GM12878 (cell line): ENCODE results near the gene CEP128.

ENCODE experiments used
- LARP7 ChIP-seq: fragments of 450-650 bp; IDR thresholded peaks from 2 replicates; pipeline ENCODE4 v1.6.1; 2017; ENCODE audit warnings: mild to moderate bottlenecking
- POLR2AphosphoS5 ChIP-seq: IDR thresholded peaks from 2 replicates; pipeline ENCODE4 v1.6.1; 2011; ENCODE audit warnings: mild to moderate bottlenecking, low read length, inconsistent platforms
- RCOR1 ChIP-seq: conservative IDR thresholded peaks from 2 replicates; pipeline ENCODE4 v1.6.1; 2012; ENCODE audit warnings: low read depth, low read length, improper control_type of control experiment
- TCF12 ChIP-seq: IDR thresholded peaks from 2 replicates; pipeline ENCODE4 v1.6.1; 2011; ENCODE audit warnings: low read depth, mild to moderate bottlenecking, low read length
- TCF3 ChIP-seq: IDR thresholded peaks from 2 replicates; pipeline ENCODE4 v1.6.1; 2012; ENCODE audit warnings: low read depth, mild to moderate bottlenecking, low read length, borderline replicate concordance; ENCODE audit not compliant: insufficient read depth
- ZNF384 ChIP-seq: IDR thresholded peaks from 2 replicates; pipeline ENCODE4 v1.6.1; 2012; ENCODE audit warnings: low read depth, mild to moderate bottlenecking, low read length, improper control_type of control experiment, borderline replicate concordance
- TF ChIP-seq, protein P1 (sequence below), 3 experiments: IDR thresholded peaks in 2 of 3; conservative IDR thresholded peaks in 1 of 3; 2 replicates each; pipeline ENCODE4 v1.5.1; 2011; ENCODE audit warnings: low read depth in 3 of 3, low read length in 3 of 3, mild to moderate bottlenecking in 3 of 3, control low read depth in 2 of 3, moderate library complexity in 2 of 3, inconsistent platforms in 1 of 3, mixed read lengths in 1 of 3; ENCODE audit not compliant: control insufficient read depth in 2 of 3, insufficient read depth in 1 of 3; ENCODE audit errors: extremely low read depth in 1 of 3

DNA sequence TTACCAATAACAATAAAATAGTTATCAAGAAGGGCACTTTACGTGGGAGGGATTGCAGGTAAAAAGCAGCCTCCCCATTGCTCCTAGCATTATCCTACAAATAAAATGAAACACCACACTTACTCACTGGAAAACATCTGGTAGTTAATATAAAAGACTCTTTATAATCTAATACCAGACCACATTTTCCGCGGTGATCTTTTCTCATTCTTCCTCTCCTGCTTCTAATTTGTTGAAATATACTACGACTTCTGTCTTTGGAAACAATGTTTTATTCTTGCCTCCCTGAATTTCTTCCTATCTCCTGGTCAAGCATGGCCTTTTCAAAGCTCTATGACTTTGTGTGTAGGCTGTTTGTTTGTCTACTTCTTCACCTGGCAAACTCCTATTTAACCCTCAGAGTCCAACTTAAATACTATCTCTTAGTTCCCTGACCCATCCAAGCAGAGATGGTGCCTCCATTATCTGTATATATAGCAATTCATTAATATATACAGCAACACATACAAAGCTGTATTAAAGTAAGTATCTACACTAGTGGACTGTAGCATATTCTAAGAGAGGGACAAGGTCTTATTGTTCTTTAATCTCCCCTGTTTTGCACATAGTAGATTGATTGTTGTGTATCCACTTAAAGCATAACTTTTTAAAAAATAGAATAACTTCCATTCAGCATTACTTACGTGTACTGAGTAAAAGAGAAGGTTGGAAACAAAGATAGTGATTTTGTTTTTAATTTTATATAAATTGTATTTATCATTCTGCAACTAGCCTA is 228.3 kb downstream of the CEP128 start:
- TF ChIP-seq, protein P1, sequence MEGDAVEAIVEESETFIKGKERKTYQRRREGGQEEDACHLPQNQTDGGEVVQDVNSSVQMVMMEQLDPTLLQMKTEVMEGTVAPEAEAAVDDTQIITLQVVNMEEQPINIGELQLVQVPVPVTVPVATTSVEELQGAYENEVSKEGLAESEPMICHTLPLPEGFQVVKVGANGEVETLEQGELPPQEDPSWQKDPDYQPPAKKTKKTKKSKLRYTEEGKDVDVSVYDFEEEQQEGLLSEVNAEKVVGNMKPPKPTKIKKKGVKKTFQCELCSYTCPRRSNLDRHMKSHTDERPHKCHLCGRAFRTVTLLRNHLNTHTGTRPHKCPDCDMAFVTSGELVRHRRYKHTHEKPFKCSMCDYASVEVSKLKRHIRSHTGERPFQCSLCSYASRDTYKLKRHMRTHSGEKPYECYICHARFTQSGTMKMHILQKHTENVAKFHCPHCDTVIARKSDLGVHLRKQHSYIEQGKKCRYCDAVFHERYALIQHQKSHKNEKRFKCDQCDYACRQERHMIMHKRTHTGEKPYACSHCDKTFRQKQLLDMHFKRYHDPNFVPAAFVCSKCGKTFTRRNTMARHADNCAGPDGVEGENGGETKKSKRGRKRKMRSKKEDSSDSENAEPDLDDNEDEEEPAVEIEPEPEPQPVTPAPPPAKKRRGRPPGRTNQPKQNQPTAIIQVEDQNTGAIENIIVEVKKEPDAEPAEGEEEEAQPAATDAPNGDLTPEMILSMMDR (IDR thresholded peaks at IDR 0.05 in 2 of 3, conservative IDR thresholded peaks at IDR 0.05 in 1 of 3; ENCODE audit: control insufficient read depth in 2 of 3, extremely low read depth in 1 of 3, insufficient read depth in 1 of 3, low read depth in 3 of 3, low read length in 3 of 3): no peak
- TF ChIP-seq ZNF384 (no peak), TCF12 (no peak), LARP7 (no peak), TCF3 (no peak), RCOR1 (no peak), POLR2AphosphoS5 (no peak)
